Ovary (tissue), 3 donors: ENCODE measurements around the gene PLSCR3.

Source experiments
- POLR2A ChIP-seq: fragments of 450-650 bp; IDR thresholded peaks from one replicate; pipeline ENCODE4 v1.6.1; 2017; ENCODE audit warnings: antibody characterized with exemption, mild to moderate bottlenecking, moderate library complexity
- TF ChIP-seq, protein P1 (sequence below), 3 donors: fragments of 450-650 bp in 2 of 3; fragments of 200-600 bp in 1 of 3; IDR thresholded peaks; one replicate each; pipeline versions ENCODE4 v1.5.1 to v1.8.0; 2016 to 2022; ENCODE audit warnings: antibody characterized with exemption in 3 of 3, mild to moderate bottlenecking in 1 of 3
- donor health status: DM: no; HTN: no; CAD: no.

DNA sequence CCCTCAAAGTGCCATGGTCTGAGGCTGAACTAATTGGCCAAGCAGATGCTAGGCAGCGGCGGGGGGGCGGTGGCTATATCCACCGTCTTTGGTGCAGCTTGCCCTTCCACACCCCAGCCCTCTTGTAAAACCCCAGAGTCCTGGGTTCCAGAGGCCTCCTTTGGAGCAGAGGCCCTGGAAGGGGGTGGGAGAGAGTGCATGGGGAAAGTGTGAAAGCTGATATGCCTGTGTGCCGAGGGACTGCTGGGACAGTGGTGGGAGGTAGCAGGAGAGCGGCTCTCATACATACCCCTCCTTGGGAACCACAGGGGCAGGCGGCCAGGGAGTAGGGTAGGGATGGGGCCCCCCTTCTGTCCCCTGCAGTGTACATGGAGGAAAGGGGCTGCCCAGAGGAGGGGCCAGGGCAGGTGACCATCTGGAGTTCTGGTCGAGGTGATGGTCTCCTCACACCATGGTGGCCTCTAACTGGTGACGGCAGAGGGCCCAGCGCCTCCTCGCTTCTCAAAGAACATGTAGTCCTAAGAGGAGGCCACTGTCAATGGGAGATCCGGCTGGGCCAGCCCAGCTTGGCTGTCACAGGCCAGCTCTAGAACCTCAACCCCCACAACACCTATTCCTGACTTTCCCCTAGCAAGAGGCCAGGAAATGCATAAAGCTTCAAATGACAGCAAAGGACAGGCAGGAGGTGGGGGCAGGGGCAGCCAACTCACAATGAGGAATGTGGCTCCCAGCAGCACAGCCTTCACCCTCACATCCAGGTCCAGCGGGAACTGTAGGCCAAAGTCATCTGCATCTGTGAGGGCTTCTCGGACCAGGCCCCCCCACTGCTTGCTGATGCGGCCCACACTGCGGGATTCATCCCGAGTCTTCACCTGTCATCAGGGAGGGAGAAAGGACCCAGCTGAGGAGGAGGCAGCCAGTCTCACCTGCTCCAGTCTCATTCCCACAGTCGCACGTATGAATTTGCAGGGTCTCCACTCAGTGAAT, 4.1 kb downstream of the PLSCR3 start:
- TF ChIP-seq POLR2A, result no peak
- TF ChIP-seq, protein P1, sequence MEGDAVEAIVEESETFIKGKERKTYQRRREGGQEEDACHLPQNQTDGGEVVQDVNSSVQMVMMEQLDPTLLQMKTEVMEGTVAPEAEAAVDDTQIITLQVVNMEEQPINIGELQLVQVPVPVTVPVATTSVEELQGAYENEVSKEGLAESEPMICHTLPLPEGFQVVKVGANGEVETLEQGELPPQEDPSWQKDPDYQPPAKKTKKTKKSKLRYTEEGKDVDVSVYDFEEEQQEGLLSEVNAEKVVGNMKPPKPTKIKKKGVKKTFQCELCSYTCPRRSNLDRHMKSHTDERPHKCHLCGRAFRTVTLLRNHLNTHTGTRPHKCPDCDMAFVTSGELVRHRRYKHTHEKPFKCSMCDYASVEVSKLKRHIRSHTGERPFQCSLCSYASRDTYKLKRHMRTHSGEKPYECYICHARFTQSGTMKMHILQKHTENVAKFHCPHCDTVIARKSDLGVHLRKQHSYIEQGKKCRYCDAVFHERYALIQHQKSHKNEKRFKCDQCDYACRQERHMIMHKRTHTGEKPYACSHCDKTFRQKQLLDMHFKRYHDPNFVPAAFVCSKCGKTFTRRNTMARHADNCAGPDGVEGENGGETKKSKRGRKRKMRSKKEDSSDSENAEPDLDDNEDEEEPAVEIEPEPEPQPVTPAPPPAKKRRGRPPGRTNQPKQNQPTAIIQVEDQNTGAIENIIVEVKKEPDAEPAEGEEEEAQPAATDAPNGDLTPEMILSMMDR (IDR thresholded peaks at IDR 0.05), result no peak
